HepG2 (cell line): ENCODE data around the gene KRT16. TPM values are rescaled to one million over a fixed set of nuclear protein-coding genes. Genes with fewer than 3 reads are reported as not detected.
"Not testable (repeated sequence)": the region's sequence is repeated elsewhere in the genome, so short reads cannot be mapped to it uniquely, and the experiment has no call there.

ENCODE experiments used
- ATAC-seq: fragments of 200-7000 bp; cut with Tn5 transposase; 3 replicates; pipeline ENCODE4 v1.9.1; 2020; ENCODE audit warnings: mild to moderate bottlenecking, moderate library complexity
- BruUV-seq: library from RNA; stranded (reverse); fragments of 400-500 nt; replicated peaks from 2 replicates; lab custom pipeline; 2021; lab: Mats Ljungman, UMichigan
- CTCF ChIA-PET: fragments of 300-600 bp; formaldehyde crosslinking; extraction: SDS; loops from one replicate; lab custom pipeline; 2021; ENCODE audit warnings: low total read pairs, inconsistent platforms, low intra/inter-chr PET ratio; lab: Yijun Ruan, JAX
- POLR2A ChIA-PET: fragments of 350-600 bp; sonication (Branson Sonifier 250); formaldehyde crosslinking; loops from one replicate; lab custom pipeline; 2020; ENCODE audit warnings: antibody characterized with exemption, inconsistent platforms; lab: Yijun Ruan, JAX
- DNase-seq: peaks from one replicate; pipeline ENCODE4 v3.0.0-alpha.2; 2015; ENCODE audit warnings: low spot score
- FAIRE-seq: peaks from 3 replicates; lab custom pipeline; 2011; peaks lifted over from hg19 to GRCh38; lab: Jason Lieb, UNC
- H2AFZ ChIP-seq: one replicate; pipeline ENCODE4 v1.6.1; 2011; ENCODE audit warnings: low read length, inconsistent platforms
- H3K27ac ChIP-seq: fragments of 300-600 bp; 3 replicates; pipeline ENCODE4 v1.8.0; 2011; ENCODE audit warnings: mixed run types, mild to moderate bottlenecking, mixed read lengths, low read length, inconsistent platforms; ENCODE audit not compliant: insufficient read depth; ENCODE audit errors: extremely low read length
- H3K27me3 ChIP-seq, 2 experiments: fragments of 200-600 bp in 1 of 2; 2 replicates in 1 of 2; 3 replicates in 1 of 2; pipeline versions ENCODE4 v1.6.0 to v1.8.0; 2011; ENCODE audit warnings: low read length in 2 of 2, mild to moderate bottlenecking in 2 of 2, moderate library complexity in 2 of 2, inconsistent platforms in 1 of 2; ENCODE audit not compliant: insufficient read depth in 2 of 2, control insufficient read depth in 1 of 2
- H3K36me3 ChIP-seq, 2 experiments: fragments of 200-600 bp in 1 of 2; replicated peaks in 1 of 2; 2 replicates in 1 of 2; 3 replicates in 1 of 2; pipeline versions ENCODE4 v1.5.1 to v1.8.0; 2011; ENCODE audit warnings: low read length in 2 of 2, inconsistent platforms in 1 of 2; ENCODE audit not compliant: insufficient read depth in 2 of 2, control insufficient read depth in 1 of 2
- H3K4me1 ChIP-seq: 2 replicates; pipeline ENCODE4 v1.5.1; 2012; ENCODE audit warnings: low read length, inconsistent platforms; ENCODE audit not compliant: insufficient read depth
- H3K4me2 ChIP-seq: 2 replicates; pipeline ENCODE4 v1.6.0; 2011; ENCODE audit warnings: low read depth, low read length, inconsistent platforms
- H3K4me3 ChIP-seq, 3 experiments: fragments of 200-600 bp in 1 of 3; sonication (generic), shearing (Covaris generic) in 1 of 3; replicated peaks in 1 of 3; 2 replicates each; pipeline ENCODE4 v1.5.1; 2011 to 2016; ENCODE audit warnings: low read length in 3 of 3, inconsistent platforms in 2 of 3, low read depth in 2 of 3, mild to moderate bottlenecking in 2 of 3, control low read depth in 1 of 3, mixed read lengths in 1 of 3; ENCODE audit not compliant: insufficient read depth in 1 of 3
- H3K79me2 ChIP-seq: one replicate; pipeline ENCODE4 v1.6.1; 2011; ENCODE audit warnings: low read length, inconsistent platforms; ENCODE audit not compliant: insufficient read depth
- H3K9ac ChIP-seq: 2 replicates; pipeline ENCODE4 v1.6.0; 2011; ENCODE audit warnings: mild to moderate bottlenecking, low read depth, low read length, inconsistent platforms; ENCODE audit not compliant: insufficient read depth
- H3K9me3 ChIP-seq: 2 replicates; pipeline ENCODE4 v1.5.1; 2012; ENCODE audit warnings: mild to moderate bottlenecking, low read length
- H4K20me1 ChIP-seq: 2 replicates; pipeline ENCODE4 v1.6.0; 2011; ENCODE audit warnings: inconsistent platforms, mild to moderate bottlenecking, low read length, moderate library complexity; ENCODE audit not compliant: insufficient read depth
- FOXM1 ChIP-seq: sonication (generic); formaldehyde crosslinking; IDR thresholded peaks from 2 replicates; pipeline ENCODE4 v1.5.0; 2020; ENCODE audit warnings: missing genetic modification reagents
- MYC ChIP-seq: sonication (generic); formaldehyde crosslinking; IDR thresholded peaks from 2 replicates; pipeline ENCODE4 v1.9.0; 2021; ENCODE audit warnings: missing genetic modification reagents, borderline replicate concordance
- MYPOP ChIP-seq: sonication (generic); formaldehyde crosslinking; IDR thresholded peaks from 2 replicates; pipeline ENCODE4 v1.8.1; 2023; ENCODE audit warnings: mild to moderate bottlenecking, moderate library complexity, missing genetic modification reagents
- NONO ChIP-seq, 2 experiments: fragments of 450-650 bp in 1 of 2; sonication (generic) in 1 of 2; formaldehyde crosslinking in 1 of 2; IDR thresholded peaks in 1 of 2; conservative IDR thresholded peaks in 1 of 2; 2 replicates each; pipeline versions ENCODE4 v1.6.1 to v1.8.0; 2017 to 2022; ENCODE audit warnings: mild to moderate bottlenecking in 1 of 2, missing genetic modification reagents in 1 of 2, moderate library complexity in 1 of 2
- POLR2A ChIP-seq, 2 experiments: IDR thresholded peaks; 2 replicates each; pipeline ENCODE4 v1.6.1; 2011; ENCODE audit warnings: low read depth in 2 of 2, low read length in 2 of 2, mild to moderate bottlenecking in 1 of 2, moderate library complexity in 1 of 2; ENCODE audit not compliant: insufficient read depth in 1 of 2
- SMARCC2 ChIP-seq: fragments of 450-650 bp; IDR thresholded peaks from 2 replicates; pipeline ENCODE4 v1.6.1; 2017; ENCODE audit warnings: antibody characterized with exemption, mild to moderate bottlenecking
- TAF15 ChIP-seq: fragments of 200-400 bp; formaldehyde crosslinking; IDR thresholded peaks from one replicate; pipeline ENCODE4 v1.6.1; 2018; ENCODE audit warnings: mild to moderate bottlenecking, low read depth, low read length; ENCODE audit not compliant: poor library complexity, severe bottlenecking
- THAP9 ChIP-seq: sonication (generic); formaldehyde crosslinking; IDR thresholded peaks from 2 replicates; pipeline ENCODE4; 2020; ENCODE audit warnings: missing genetic modification reagents, mild to moderate bottlenecking, borderline replicate concordance
- TOPORS ChIP-seq: sonication (generic); formaldehyde crosslinking; IDR thresholded peaks from 2 replicates; pipeline ENCODE4 v1.8.0; 2023; ENCODE audit warnings: mild to moderate bottlenecking, missing genetic modification reagents
- ZFP1 ChIP-seq: IDR thresholded peaks from 2 replicates; pipeline ENCODE4 v1.6.1; 2016
- ZFY ChIP-seq: sonication (generic); formaldehyde crosslinking; IDR thresholded peaks from 2 replicates; pipeline ENCODE4 v1.4.0; 2020; ENCODE audit warnings: missing genetic modification reagents
- WGBS: methylation state at CpG from one replicate; pipeline ENCODE4 v1.1.6; 2017; ENCODE audit warnings: low lambda C conversion rate; 5-methylcytosine and 5-hydroxymethylcytosine counted together
- in situ Hi-C: cut with HindIII; loops from 2 replicates; pipeline ENCODE4 v1.10.0; 2017; ENCODE audit warnings: low pct_unique_long_range_greater_than_20kb; ENCODE audit not compliant: extremely low pct_ligation_motif_present
- intact Hi-C: fragments of 100-400 bp; cut with micrococcal nuclease; formaldehyde crosslinking; loops from one replicate; pipeline ENCODE4 v1.10.0; 2022; ENCODE audit not compliant: unreplicated experiment
- polyA plus RNA-seq, 8 experiments: library from polyadenylated mRNA; depleted of rRNA in 3 of 8; stranded (reverse) in 7 of 8; unstranded in 1 of 8; fragments of >200 nt; fragmentation: Illumina TruSeq in 4 of 8; extraction: Trizol in 4 of 8; gene quantifications; 2 replicates each; pipeline versions ENCODE4 v1.2.1 to v1.2.3, GENCODE V29; 2011 to 2016; ENCODE audit warnings: low read depth in 4 of 8, missing spikeins in 1 of 8, mixed read lengths in 1 of 8; ENCODE audit not compliant: insufficient read depth in 1 of 8
- total RNA-seq, 5 experiments: library from RNA; depleted of rRNA; stranded (reverse); fragments of >200 nt; fragmentation: Illumina TruSeq; extraction: Trizol; gene quantifications; 2 replicates each; pipeline ENCODE4 v1.2.3, GENCODE V29; 2016; ENCODE audit warnings: low read depth in 1 of 5

KRT16 gene
- total and polyA plus RNA-seq, 2 of the 13 experiments (the other 11 are each of a cell fraction or from before 2014, with no cell fraction given) = not detected

- H3K27ac ChIP-seq = no peak overlapping the region
- no peaks in the 10 kb centered on the region for H3K9me3 ChIP-seq
- H3K27me3 ChIP-seq = peaks cover 14 to 46% of the 10 kb centered on the region in 2 experiments; a peak in 4 of 5 replicates
- H3K36me3 ChIP-seq = no peaks in the 10 kb centered on the region
- ChIA-PET CTCF (no interaction called here), POLR2A (no interaction called here)
- DNase-seq = no peak
- H4K20me1 ChIP-seq = no peaks in the 10 kb centered on the region
- no peaks in the 10 kb centered on the region; the same call in 1 of the 2 replicates for H3K4me1 ChIP-seq
- H3K4me3 ChIP-seq = no peak overlapping the region
- no peak for TF ChIP-seq POLR2A (IDR thresholded peaks at IDR 0.05; ENCODE audit: insufficient read depth in 1 of 2, low read depth in 2 of 2, low read length in 2 of 2)
- TF ChIP-seq NONO (IDR thresholded peaks at IDR 0.05) = no peak
- no peak for TF ChIP-seq NONO (CRISPR knock-in tag; conservative IDR thresholded peaks at IDR 0.05)
- no peak for TF ChIP-seq TOPORS (CRISPR knock-in tag)
- no peak for TF ChIP-seq ZFY (CRISPR knock-in tag)
- TF ChIP-seq THAP9 (CRISPR knock-in tag) = no peak
- TF ChIP-seq MYPOP = no peak
- TF ChIP-seq ZFP1 (CRISPR knock-in tag) = no peak
- no peak for TF ChIP-seq SMARCC2
- TF ChIP-seq TAF15 = no peak
- TF ChIP-seq MYC (CRISPR knock-in tag) = no peak
- no peak for TF ChIP-seq FOXM1
- in situ Hi-C loops (no loop called here), intact Hi-C loops (no loop called here)
- no peaks in the 10 kb centered on the region for H3K79me2 ChIP-seq
- ATAC-seq = no peak
- no peak for FAIRE-seq
- no peak overlapping the region for H2AFZ ChIP-seq
- no peak overlapping the region for H3K4me2 ChIP-seq
- BruUV-seq = no TSS peak
- 0% methylated on average over 2 of the region's 2 CpGs for WGBS
- no peak overlapping the region for H3K9ac ChIP-seq
These were observed 9.3 kb upstream of the KRT16 start for GRCh38 chr17:41621916-41622315.

- ATAC-seq, BruUV-seq, CTCF ChIA-PET: not testable (repeated sequence)
These were observed 8.9 kb upstream of the KRT16 start for GRCh38 chr17:41621435-41621817.

More at GRCh38 chr17:41621435-41621817, 8.9 kb upstream of the KRT16 start:
- H3K79me2 ChIP-seq, intact Hi-C loops, FAIRE-seq, H3K27ac ChIP-seq, H3K9me3 ChIP-seq, H3K4me3 ChIP-seq, H3K9ac ChIP-seq, H4K20me1 ChIP-seq, H3K4me2 ChIP-seq, H2AFZ ChIP-seq, H3K4me1 ChIP-seq, DNase-seq, POLR2A ChIA-PET, in situ Hi-C loops, H3K36me3 ChIP-seq: not testable (repeated sequence)
- WGBS = 61% methylated on average over 10 of the region's 11 CpGs
- peaks cover 14 to 46% of the 10 kb centered on the region in 2 experiments; a peak in 4 of 5 replicates for H3K27me3 ChIP-seq
